HG03469 (cell line): ENCODE data around the gene EEFSEC.

Experiments
- ATAC-seq: cut with Tn5 transposase; IDR thresholded peaks from one replicate; pipeline ENCODE4 v1.9.1; 2021; ENCODE audit warnings: mild to moderate bottlenecking, moderate library complexity, moderate number of reproducible peaks; ENCODE audit not compliant: unreplicated experiment

EEFSEC gene

DNA sequence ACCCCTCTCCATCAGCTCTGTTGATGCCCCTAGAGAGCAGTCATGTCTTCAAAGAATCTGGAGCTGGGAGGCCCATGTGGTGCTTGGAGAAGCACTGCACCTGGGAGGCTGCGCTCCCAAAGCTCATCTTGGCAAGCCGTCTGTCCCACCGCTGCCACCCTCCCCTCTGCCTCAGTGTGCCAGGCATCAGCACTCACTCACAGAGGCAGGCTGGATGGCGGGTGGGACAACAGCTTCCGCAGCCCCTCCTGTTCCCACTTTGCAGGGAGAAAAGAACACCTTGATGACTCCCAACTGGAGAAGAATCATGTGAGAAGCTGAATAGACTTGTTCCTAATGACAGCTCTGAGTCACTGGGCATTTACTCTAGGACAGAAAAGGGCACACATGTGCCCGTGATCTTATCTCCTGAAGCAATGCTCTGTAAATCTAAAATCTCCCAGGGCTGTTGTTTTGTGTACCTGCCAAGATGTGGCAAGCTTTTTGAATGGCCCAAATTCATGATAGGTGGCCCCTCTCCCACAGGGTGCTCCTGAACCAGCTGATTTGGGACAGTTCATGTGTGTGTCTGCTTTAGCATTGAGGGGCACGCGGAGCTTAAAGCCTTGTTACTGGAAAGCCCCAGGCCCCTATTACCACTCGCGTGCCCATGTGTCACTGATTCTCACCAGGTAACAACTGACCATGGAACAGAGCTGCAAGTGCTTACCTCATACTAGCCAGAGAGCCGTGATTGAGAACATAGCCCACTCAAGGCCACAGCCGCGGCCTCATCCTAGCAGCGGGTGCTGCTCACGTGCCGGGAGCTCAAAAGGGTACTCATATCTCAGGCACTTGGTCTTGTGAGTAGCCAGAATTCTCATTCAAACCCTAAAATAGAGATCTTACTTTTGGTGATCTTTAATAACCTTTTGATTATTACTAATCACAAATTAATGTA is 209.0 kb downstream of the EEFSEC start:
- no peak for ATAC-seq

DNA sequence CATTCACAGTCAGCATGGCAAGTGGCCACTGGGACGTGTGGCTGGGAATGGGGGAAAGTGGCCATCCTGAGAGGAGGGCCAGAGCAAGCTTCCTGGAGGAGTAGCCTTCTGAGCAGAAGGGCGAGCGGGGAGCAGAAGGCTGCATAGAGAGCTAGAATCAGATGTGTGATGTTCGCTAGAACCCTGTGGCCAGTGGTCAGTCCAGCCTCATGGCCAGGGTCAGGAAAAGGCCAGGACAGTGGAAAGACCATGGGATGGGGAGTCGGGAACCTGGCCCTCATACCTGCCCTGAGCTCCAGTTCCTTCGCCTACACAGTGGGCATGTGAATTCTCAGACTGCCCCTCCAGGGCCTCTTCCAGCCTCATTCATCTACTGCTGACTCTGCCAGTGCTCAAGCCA is 211.0 kb downstream of the EEFSEC start:
- no peak for ATAC-seq

DNA sequence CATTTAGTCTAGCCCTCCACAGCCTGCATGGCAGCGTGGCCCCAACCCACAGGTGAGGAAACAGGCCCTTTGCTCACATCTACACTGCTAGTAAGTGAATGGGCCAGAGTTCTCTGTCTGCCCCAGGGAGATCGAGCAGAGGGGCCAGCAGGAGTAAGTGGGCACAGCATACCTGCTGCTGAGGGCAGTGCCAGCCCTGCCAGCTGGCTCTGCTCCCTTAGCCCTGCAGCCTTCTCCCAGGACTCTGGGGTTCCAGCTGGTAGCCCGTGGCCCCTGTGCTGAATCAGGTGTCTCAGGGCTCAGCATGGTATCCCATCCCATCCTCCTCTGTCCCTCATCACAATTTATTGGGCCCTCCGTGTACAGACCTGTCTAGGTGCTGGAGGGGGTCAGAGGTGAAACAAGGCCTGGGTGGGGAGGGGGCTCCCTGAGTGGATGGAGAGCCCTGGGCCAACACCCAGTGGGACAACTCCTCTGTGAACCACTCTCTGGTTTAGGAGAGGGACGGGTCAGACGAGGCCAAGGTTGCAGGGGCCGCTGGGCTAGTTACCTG is 211.6 kb downstream of the EEFSEC start:
- ATAC-seq = no peak

DNA sequence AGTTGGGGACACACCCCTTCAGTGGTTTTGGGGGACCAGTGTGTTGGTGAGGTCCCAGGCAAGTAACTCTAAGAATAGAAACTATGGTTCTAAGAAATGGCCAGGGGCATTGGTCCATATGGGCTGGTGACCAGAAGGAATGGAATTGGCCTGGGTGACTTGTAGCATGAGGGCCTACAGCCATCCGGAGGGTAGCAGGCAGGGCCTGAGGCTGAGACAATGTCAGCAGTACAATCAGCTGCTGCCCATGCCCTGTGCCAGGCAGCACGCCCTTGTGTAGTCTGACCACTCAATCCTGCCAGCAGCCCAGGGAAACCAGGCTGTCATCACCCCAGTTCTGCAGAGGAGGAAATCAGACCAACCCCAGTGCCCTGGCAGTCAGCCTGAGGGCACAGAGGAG is 212.9 kb downstream of the EEFSEC start:
- no peak for ATAC-seq

DNA sequence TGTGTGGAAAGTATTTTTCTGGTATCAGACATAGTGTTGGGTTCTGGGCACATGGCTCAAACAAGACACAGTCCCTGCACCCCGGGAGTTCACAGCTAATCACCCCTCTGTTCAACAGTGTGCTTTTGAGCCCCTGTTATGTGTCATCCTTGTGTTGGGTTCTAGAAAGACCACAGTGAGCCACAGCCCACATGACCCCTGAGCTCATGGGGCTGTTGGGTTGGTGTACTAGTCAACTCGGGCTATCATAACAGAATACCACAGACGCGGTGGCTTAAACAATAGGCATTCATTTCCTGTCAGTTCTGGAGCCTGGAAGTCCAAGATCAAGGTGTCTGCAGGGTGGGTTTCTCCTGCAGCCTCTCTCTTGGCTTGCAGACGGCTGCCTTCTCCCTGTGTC is 213.4 kb downstream of the EEFSEC start:
- ATAC-seq = no peak

- no peak for ATAC-seq
These were observed 213.9 kb downstream of the EEFSEC start for GRCh38 chr3:128367221-128367620.

GRCh38 chr3:128367761-128368160 is 214.5 kb downstream of the EEFSEC start:
- ATAC-seq = no peak

GRCh38 chr3:128368626-128369025 is 215.3 kb downstream of the EEFSEC start:
- no peak for ATAC-seq

DNA sequence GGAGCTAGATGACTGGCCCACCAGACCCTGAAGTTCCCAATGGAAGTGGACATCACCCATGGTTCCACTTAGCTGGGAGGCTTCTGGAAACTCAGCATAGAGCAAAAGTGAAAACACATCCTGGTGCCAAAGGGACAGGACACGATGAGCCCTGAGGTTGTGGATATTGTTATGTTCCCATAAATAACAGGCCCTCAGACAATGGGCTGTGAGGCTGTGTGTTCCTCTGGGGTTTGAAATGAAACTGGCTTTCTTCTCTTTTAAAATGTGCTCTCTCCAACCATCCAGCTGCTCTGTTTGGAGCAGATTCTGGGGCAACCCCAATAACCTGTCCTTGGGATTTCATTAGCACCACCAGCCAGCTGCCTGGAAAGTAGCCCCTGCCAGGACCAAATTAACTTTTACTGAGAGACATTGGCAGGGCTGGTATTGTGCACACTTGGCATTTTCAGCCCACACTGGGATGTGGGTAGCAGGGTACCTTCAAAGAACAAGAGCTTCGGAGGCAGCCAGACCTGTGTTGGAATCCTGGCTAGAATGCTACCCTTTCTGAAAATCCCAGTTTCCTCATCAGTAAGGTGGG is 215.9 kb downstream of the EEFSEC start:
- no peak for ATAC-seq

DNA sequence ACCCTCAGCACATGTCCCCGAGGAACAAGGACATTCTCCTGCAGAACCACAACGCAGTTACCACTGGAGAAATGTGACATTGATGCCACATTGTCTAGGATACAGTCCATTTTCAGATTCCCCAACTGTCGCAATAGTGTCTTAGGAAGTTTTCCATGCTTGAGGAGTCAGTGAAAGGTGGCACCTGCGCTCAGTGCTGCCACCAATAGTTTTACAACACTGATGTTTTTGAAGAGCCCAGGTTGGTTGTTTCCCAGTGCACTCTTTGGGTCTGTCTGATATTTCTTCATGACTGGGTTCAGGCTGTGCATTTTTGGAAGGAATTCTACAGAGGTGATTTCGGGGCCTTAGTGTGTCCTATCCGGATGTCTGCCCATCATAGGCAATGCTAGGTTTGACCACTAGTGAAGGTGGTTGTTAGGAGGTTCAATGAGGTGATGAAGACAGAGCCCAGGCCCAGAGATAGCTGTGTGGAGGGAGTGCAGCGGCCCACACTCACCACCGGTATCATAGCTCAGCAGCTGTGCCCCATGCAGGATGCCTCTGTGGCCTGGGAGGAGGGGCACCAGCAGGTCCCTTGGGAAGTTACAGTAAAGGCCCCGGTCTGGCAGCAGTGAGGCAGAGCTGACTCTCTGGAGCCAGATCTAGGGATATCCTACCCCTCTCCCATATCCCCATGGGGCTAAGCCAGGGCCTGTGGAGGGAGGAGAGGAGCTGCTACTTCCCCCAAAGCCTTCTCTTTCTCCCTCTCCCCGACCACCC is 216.8 kb downstream of the EEFSEC start:
- ATAC-seq = peak; percentile 39

DNA sequence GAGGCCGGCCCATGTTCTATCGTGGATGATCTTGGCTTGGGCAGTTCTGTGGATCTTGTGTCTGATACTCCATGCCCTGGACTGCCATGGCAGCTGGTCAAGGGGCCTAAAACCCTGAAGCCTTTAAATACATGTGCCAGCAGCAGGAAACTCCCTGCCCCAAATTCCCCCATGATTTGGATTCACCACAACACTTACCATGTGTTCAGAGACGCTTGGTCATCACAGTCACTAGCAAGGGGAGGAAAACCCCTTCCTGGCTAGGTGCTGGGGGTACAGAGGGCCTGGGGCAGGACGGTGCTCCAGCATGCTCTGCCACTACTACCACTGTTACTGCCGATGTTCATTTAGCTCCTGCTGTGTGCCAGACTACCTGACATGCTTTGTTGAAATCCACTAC is 219.0 kb downstream of the EEFSEC start:
- no peak for ATAC-seq

GRCh38 chr3:128372707-128373533 is 219.6 kb downstream of the EEFSEC start:
- no peak for ATAC-seq

DNA sequence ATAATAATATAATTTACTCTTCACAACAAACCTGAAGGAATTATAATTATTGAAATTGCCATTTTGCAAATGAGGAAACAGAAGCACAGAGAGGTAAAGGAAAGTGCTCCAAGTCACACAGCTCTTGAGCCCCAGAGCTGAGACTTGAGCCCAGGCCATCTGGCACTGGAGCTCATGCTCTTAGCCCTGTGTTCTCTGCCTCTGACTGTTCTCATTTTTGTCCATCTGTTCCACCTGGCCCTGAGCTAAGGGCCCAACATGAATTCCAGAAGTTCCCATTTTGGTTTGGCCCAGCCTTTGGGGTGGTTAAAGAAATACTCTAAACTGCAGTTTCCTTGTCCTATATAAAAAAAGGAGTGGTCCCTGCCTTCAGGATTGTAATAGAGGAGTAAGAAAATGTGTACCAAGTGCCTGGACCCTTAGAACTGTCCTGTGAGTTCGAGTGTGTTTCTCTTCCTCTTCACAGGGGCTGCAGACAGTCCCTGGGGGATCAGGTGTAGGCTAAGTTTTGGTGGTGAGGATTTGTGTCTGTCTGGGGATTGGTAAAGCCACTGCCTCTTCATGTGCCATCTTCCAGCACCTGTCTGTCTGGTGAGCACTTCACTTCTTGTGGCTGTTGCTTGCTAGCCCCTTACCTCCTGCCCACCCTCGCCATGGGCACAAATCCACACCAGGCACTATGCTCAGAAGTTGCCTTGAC is 221.6 kb downstream of the EEFSEC start:
- no peak for ATAC-seq

GRCh38 chr3:128376516-128376915 is 223.2 kb downstream of the EEFSEC start:
- ATAC-seq = no peak

- no peak for ATAC-seq
These were observed 225.5 kb downstream of the EEFSEC start for GRCh38 chr3:128378631-128379347.

- ATAC-seq = no peak
These were observed 226.3 kb downstream of the EEFSEC start for GRCh38 chr3:128379367-128380160.

DNA sequence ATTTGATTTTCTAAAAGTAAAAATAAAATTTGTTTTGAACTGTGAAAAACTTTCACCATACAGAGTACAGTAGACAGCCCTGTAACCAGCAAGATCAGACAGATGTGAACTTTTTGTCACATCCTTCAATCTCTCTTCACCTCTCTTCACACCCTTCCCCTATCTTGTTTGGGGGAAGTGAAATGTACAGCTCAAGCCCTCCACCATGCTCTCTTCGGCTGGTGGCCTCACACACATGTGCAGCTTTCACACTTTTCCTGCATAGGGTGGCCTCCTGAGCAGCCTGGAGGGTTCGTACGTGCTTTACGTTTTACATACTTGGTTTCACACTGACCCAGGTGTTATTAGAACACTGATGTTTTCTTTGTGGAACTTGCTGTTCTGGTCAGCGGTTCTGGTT is 227.0 kb downstream of the EEFSEC start:
- no peak for ATAC-seq

DNA sequence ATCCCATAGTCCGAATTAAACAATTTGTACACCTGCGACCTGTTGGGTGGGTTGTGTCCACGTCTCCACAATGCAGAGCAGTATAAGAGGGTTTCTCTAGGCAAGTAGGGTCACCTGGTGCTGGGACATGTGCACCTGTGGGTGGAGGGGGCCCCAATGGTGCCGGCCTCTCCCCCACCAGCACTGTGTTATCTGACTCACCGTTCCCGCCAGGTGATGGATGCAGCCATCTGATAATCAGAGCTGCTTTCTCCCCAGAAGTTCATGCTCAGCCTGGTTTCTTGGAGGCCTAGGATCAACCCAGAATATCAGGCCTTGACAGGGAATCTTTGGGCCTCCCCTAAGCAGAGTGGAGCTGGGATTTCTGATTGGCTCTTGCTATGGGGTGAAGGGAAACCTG is 227.4 kb downstream of the EEFSEC start:
- no peak for ATAC-seq
